ENCODE data around the gene UMAD1.

Gene UMAD1

GRCh38 chr7:7695111-7695817 lies 54.7 kb downstream of the UMAD1 start:
- no peak for FAIRE-seq

- FAIRE-seq: no peak
Measured at GRCh38 chr7:7696458-7697119, 56.0 kb downstream of the UMAD1 start.

DNA sequence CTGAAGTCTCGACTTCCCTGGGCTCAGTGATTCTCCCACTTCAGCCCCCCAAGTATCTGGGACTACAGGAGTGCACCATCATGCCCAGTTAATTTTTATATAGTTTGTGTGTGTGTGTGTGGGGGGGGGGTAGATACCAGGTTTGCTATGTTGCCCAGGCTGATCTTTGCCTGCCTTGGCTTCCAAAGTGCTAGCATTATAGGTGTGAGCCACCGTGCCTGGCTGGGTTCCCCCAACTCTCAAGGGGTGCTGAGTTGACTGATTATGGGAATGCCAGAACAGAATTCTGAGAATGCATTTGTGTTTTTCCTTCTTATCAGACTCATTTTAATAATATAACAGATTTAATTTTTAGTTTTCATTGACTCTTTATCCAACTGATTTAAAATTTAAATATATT lies 58.4 kb downstream of the UMAD1 start:
- FAIRE-seq: no peak

GRCh38 chr7:7699380-7699779 lies 58.8 kb downstream of the UMAD1 start:
- no peak for FAIRE-seq

- no peak for FAIRE-seq
Measured at GRCh38 chr7:7699970-7700369, 59.4 kb downstream of the UMAD1 start.

DNA sequence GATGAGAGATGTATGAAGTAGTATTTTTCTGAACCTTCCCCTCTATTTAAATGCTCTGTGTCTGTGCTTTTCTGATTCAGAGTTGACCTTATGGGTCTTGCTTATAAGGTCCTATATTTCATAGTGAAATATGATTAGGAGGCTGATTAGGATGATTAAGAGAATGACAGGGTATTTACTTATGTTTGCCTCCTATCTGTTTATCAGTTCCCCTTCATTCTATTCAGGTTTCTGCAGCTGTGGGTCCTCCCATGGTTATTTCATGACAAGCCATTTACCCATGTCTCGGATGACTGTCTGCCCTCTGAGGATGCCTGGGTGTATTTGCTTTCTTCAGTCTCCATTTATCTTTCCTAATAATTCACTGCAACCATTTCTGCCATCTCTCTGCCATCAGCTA lies 61.0 kb downstream of the UMAD1 start:
- FAIRE-seq: no peak

GRCh38 chr7:7702826-7703225 lies 62.3 kb downstream of the UMAD1 start:
- FAIRE-seq: no peak

- FAIRE-seq: no peak
Measured at GRCh38 chr7:7703427-7703826, 62.9 kb downstream of the UMAD1 start.

- FAIRE-seq: no peak
Measured at GRCh38 chr7:7704867-7705266, 64.3 kb downstream of the UMAD1 start.

- no peak for FAIRE-seq
Measured at GRCh38 chr7:7705318-7705717, 64.8 kb downstream of the UMAD1 start.

DNA sequence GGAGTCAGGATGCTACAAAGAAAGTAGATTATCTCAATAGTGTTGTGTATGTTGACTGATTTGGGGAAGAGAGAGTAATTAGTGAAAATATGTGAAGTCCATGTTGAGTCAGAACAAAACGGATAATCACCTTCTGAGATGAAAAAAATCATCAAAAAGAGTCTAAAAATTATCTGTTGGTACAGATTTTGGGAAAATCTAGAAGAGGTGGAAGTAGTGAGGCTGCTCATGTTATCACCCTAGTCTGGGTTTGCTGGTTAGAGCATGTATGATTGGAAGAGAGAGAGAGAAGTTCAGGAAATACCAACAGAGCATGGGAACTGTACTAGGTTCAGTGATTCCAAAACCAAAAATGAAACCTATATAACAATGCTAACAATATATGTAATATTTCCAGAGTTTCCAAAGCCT lies 65.6 kb downstream of the UMAD1 start:
- FAIRE-seq: no peak

- FAIRE-seq: no peak
Measured at GRCh38 chr7:7706556-7707172, 66.1 kb downstream of the UMAD1 start.

DNA sequence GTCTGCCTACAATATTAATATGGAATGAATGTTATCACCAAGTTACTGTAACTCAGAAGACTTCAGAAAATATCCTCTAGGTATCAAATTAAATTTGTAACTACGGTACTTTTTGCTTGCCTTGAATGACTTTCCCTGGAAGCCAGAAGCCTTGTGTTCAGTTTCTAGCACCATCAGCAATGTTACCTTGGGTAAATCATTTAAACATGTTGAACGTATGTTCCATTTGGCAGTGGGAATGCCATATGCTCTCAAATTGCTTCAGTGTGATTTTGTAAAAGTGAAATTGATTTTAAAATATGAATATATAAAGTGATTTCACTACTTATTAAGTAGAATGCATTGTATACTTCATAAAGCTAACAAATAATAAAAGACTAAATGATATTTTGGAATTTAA lies 66.7 kb downstream of the UMAD1 start:
- FAIRE-seq: no peak

- FAIRE-seq: no peak
Measured at GRCh38 chr7:7707806-7708205, 67.3 kb downstream of the UMAD1 start.

GRCh38 chr7:7709291-7709690 lies 68.7 kb downstream of the UMAD1 start:
- no peak for FAIRE-seq

DNA sequence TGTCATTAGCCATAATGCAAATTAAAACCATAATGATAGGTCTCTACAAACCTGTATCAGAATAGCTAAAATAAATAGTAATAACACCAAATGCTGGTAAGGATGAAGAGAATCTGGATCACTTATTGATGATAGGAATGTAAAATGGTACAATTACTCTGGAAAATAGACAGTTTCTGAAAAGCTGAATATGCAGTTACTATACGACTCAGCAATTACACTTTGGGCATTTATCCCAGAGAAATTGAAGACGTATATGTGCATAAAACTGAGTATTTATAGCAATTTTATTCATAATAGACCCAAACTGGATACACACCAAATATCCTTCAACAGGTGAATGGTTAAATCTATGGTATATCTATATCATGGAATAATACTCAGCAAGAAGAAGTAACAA lies 69.9 kb downstream of the UMAD1 start:
- no peak for FAIRE-seq

- no peak for FAIRE-seq
Measured at GRCh38 chr7:7713730-7714129, 73.2 kb downstream of the UMAD1 start.

DNA sequence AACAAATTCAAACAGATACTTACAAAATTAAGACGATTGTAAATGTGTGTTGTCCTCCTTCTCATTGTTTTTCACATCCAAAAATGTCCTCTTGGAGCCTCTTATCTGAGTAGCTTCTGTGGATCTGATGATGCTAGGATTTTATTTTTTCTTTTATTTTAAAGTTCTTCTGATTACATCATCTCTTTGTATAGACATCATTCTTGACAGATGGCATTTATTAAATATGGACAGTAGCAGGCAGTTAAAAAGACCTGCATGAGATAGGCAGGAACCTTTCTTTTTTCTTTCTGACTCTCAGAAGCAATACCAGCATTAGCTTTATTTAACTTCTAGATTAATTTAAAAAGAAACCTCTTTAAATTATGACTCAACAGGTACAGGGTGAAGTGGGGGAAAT lies 77.9 kb downstream of the UMAD1 start, which contains the start of gene RPA3:
RPA3 (minus strand) TSS at position 116 of the 400 bp plus-strand sequence. CDS start 78,189 bp downstream, outside the sequence.
- FAIRE-seq: no peak

DNA sequence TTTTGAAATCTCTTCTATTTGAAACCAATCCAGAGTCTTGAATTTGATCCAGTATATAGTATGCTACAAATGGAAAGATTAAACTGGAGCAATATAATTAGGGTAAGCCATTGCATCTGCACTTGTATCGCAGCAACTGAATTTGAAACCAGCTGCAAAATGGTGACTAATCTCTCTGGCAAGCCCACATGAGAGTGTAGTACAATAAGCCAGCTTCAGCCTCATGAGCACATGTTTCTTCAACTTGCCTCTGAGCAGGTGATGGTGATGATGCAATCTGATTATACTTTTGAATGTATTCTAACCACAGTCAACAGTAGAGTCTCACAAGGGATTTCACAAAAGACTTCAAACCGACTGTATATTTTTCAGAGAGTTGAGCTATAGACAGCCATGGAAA lies 78.7 kb downstream of the UMAD1 start:
- FAIRE-seq: no peak

GRCh38 chr7:7720193-7720592 lies 79.6 kb downstream of the UMAD1 start:
- FAIRE-seq: no peak

GRCh38 chr7:7720750-7721621 lies 80.4 kb downstream of the UMAD1 start:
- no peak for FAIRE-seq

DNA sequence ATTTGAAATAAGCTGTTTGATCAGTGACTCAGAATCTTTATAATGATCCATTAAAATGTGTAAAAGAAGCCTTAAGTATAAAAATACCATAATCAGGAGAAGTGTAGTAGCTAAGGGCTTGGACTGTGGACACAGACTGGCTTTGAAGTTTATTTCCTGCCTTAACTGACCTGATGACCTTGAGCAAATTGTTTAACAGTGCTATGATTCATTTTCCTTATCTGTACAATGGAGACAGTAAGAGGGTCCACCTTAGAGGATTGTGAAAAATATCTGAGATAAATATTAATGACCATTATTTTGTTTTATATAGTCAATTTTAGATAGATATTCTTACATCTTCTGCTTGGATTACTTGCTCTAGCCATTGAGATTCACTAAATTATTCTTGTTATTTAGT lies 91.2 kb downstream of the UMAD1 start:
- no peak for FAIRE-seq

DNA sequence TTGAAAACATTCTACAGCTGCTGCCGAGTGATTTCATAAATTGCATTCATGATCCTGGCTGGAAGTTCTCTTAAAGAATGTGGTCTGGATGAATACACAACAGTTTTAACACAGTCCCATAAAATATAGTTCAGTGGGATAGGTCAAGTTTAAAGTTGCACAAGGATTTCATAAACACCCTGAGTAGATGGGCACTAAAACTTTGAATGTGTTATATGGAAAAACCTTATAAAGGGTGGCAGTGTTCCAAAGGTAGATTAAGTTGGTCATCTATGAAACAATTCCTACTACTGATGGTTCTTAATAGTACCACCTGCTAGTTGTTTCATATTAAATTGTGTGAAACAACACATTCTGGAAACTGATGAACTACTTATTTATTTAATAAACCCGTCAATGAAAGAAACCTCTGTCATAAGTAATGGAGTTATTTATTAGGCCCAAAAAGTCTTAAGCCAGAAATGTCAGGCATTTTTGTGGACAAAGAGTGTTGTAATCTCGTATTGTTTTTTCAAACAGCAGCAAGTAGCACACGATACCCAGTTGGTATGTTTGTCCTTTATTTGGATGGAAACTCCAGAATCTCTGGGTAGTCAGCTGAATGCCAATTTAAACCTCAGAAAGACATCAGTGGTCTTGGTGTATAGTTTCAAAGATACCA lies 92.2 kb downstream of the UMAD1 start:
- peak; percentile 62 for FAIRE-seq

Data from TTC549 (cell line).